GM18951 (cell line): ENCODE data around the gene COL23A1.

Experiments used
- POLR2A ChIP-seq: IDR thresholded peaks from 4 replicates; pipeline ENCODE4 v1.6.1; 2011; ENCODE audit warnings: mild to moderate bottlenecking; ENCODE audit not compliant: insufficient read length, insufficient read depth; ENCODE audit errors: extremely low read depth
- in situ Hi-C: fragments of 300-500 bp; cut with MboI; formaldehyde crosslinking; loops from one replicate; pipeline ENCODE4 v1.12.0; 2022; ENCODE audit warnings: low sequenced_read_pairs, mixed read lengths, inconsistent platforms; ENCODE audit not compliant: unreplicated experiment

Gene COL23A1

GRCh38 chr5:178391480-178391879 is 198.7 kb downstream of the COL23A1 start:
- TF ChIP-seq POLR2A = no peak

DNA sequence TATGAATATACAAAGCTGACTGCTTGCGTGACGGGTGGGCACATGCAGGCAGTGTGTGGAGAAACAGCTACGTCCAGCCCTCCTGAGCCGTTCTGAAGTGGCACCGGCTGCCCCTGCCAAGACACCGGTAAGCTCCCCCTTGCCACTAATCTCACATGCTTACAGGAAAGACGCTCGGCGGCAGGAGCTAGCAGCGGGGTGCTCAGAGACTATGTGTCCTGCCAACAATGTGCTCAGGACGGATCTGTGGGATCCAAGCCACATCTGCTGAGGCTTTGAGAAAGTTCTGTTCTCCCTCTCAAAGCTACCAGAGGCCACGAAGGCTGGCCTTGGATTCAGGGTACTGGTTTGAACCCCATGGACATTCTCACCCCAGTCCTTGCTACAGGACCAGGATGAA is 200.4 kb downstream of the COL23A1 start:
- in situ Hi-C loops = no loop called here
- TF ChIP-seq POLR2A = no peak

More at GRCh38 chr5:178391480-178391879, 198.7 kb downstream of the COL23A1 start:
- in situ Hi-C loops = no loop called here

- TF ChIP-seq POLR2A = no peak
- in situ Hi-C loops = no loop called here
Observed at GRCh38 chr5:178389026-178389729, 201.0 kb downstream of the COL23A1 start.

DNA sequence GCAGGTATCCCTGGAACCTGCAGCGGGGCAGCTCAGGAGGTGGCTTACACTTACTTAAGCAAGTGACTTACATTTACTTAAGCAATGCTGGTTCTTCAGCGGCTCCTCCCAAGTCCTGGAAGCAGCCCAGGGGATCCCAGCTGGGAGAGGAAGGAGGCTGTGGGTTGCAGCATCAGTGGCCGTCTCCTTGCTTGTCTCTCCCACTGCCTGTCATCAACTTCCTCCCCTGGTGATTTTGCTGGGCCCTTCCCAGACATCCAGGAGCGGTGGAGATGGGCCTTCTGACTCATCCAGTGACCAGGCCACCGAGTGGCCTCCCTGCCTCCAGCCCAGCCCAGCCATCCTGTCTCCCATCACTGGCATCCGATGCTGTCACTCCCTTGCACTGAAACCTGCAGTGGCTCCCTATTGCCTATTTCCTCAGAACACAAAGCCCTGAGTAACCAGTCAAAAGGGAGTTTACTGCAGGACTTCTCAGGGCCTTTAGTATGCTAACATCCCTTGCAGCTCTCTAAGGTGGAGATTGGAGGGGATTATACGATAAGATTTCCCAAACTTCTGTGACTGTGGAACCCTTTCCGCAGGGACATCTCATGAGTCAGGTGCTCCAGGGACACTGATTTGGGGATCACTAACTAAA is 201.7 kb downstream of the COL23A1 start:
- in situ Hi-C loops = no loop called here
- TF ChIP-seq POLR2A = no peak

GRCh38 chr5:178387856-178388190 is 202.4 kb downstream of the COL23A1 start:
- in situ Hi-C loops = no loop called here

DNA sequence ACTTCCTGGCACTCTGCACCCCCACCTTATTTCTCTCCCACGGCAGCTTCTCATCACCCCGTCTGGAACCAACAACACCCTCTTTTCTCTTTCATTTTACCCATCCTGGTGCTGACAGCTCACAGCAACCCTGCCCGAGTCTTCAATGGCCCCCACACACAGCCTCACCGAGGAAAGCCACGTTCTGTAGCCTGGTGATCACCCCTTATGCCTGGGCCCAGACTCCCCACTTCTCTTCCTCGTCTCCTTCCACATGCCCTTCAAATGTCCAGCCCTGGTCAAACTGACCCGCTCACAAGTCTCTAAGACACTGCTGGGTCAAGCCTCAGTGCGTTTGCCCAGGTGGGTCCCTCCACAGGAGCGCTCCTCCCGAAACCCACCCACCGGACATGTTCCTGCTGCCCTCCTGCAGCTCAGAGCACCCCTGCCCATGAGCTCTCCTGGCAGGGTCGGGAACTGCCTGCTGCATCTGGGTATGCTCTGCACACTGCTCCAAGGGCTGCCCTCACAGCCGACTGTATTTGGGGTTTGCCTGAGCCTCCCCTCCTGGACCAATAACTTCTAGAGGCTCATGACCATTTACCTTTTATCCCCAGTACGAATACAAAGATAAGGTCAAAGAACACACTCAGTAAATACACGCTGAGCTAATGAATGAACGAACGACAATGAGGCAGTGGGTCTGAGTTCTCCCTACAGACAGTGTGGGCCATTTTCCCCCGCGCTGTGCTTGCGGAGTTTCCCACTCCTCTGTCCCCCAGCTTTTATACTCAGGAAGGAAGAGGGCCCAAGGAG is 202.9 kb downstream of the COL23A1 start:
- no peak for TF ChIP-seq POLR2A
- in situ Hi-C loops = no loop called here

More at GRCh38 chr5:178387856-178388190, 202.4 kb downstream of the COL23A1 start:
- TF ChIP-seq POLR2A = no peak

DNA sequence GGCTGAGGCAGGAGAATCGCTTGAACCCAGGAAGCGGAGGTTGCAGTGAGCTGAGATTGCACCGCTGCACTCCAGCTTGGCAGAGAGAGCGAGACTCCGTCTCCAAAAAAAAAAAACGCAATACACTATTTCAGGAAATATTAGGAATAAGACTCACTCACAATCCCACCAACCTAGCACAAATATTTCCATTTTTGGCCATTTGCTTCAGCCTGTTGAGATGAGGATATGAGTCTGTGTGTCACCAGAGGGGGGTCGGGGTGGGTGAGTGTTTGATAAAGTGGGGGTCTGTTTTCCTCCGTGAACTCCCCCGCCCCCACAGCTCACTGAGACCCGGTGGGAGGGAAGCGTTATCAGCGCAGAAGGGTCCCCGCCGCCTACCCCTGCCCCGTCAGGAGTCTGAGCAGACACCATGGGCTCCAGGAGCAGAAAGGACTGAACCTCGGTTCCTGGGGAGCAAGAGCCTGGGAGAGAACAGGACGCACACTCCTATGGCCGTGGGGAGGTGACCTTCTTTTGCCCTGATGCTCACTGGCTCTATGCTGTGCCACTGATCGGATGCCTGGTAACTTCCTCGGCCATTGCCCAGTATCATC is 203.8 kb downstream of the COL23A1 start:
- in situ Hi-C loops = no loop called here
- no peak for TF ChIP-seq POLR2A

GRCh38 chr5:178385496-178385890 is 204.7 kb downstream of the COL23A1 start:
- in situ Hi-C loops = no loop called here
- no peak for TF ChIP-seq POLR2A

DNA sequence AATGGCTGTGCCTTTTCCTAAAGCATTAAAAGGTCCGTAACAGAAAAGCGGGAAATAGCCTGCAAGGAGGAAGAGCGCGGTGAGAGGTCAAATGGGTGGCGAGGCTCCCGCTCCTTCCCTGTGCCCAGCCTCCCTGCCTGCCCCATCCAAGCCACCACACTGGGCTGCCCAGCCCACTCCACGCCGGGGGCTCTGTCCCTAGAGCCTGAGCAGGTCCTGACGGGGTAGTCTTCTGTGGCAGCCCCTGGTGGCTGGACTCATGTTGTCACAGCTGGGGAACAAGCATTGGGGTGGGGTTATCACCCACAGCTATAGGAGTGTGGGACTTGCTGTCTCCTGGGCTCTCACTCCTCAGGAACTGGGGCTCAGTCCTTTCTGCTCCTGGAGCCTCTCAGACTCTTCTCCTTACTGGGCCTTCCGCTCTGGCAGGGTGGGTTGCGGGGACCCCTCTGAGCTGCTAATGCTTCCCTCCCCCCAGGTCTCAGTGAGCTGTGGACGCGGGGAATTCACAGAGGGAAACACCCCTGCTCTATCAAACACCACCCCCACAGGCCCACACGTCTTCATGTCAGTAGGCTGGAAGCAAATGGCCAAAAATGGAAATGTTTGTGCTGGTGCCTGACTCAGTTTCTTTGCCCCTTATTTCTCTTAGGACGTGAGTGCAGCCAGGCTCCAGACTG is 205.2 kb downstream of the COL23A1 start:
- TF ChIP-seq POLR2A = no peak
- in situ Hi-C loops = no loop called here

GRCh38 chr5:178383919-178384815 is 206.0 kb downstream of the COL23A1 start:
- no peak for TF ChIP-seq POLR2A
- in situ Hi-C loops = no loop called here

DNA sequence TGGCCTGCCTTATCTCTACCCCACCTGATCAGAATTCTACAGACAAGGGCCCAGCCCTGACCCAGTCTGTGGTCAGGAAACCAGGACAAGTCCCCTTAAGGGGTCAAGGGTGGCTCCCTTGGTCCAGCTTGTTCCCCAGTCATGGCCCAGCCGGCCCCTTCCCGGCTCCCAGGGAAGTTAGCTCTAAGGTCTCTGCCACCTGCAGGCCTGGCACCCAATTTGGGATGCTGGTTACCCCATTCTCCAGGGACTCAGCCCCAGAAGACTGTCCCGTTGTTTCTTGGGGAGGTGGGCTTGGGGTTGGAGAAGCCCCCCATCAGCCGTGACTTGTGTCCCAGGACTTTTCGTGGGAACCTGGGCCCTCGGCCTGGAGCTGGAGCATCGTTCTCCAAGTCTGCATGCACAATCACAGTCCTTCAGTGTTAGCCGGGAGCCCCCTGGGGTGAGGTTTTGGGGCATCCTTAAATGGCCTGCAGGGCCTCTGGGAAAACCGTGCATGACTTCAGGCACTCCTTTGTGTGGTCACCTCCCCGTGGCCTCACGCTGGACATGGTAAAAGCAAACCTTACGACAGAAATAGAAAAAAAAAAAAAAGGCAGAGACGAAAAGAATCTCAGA is 206.8 kb downstream of the COL23A1 start:
- in situ Hi-C loops = no loop called here
- no peak for TF ChIP-seq POLR2A
